Muscle layer of duodenum (tissue), 2 donors: ENCODE data around the gene EGR4.

Experiments used
- H3K27ac ChIP-seq: one replicate; pipeline ENCODE4 v1.7.0; 2013; ENCODE audit warnings: mild to moderate bottlenecking, low read length
- H3K27me3 ChIP-seq: one replicate; pipeline ENCODE4 v1.7.0; 2013; ENCODE audit warnings: low read depth, mild to moderate bottlenecking, control low read depth, low read length
- H3K36me3 ChIP-seq, 2 donors: one replicate each; pipeline ENCODE4 v1.7.0; 2013; ENCODE audit warnings: low read length in 2 of 2, control low read depth in 1 of 2, mild to moderate bottlenecking in 1 of 2; ENCODE audit not compliant: insufficient read depth in 2 of 2, control insufficient read depth in 1 of 2
- H3K4me1 ChIP-seq, 2 donors: one replicate each; pipeline ENCODE4 v1.7.0; 2013; ENCODE audit warnings: low read length in 2 of 2, mild to moderate bottlenecking in 2 of 2, control low read depth in 1 of 2, moderate library complexity in 1 of 2; ENCODE audit not compliant: insufficient read depth in 2 of 2, control insufficient read depth in 1 of 2
- H3K4me3 ChIP-seq, 2 donors: one replicate each; pipeline ENCODE4 v1.7.0; 2013; ENCODE audit warnings: low read length in 2 of 2, low read depth in 1 of 2, mild to moderate bottlenecking in 1 of 2
- H3K9me3 ChIP-seq, 2 donors: one replicate each; pipeline ENCODE4 v1.7.0; 2013; ENCODE audit warnings: low read length in 2 of 2, control low read depth in 1 of 2, mild to moderate bottlenecking in 1 of 2; ENCODE audit not compliant: control insufficient read depth in 1 of 2
- donor health status: healthy.

EGR4 gene

GRCh38 chr2:73254343-73255006 lies 38.9 kb downstream of the EGR4 start:
- H3K9me3 ChIP-seq = no peaks in the 10 kb centered on the region
- H3K4me3 ChIP-seq = no peak overlapping the region
- H3K27me3 ChIP-seq = no peaks in the 10 kb centered on the region
- H3K27ac ChIP-seq = no peak overlapping the region
- H3K36me3 ChIP-seq = peaks cover 42 to 48% of the 10 kb centered on the region in 2 donors
- peaks cover 0 to 2% of the 10 kb centered on the region in 2 donors for H3K4me1 ChIP-seq

GRCh38 chr2:73253901-73254300 lies 39.4 kb downstream of the EGR4 start:
- Histone ChIP-seq H3K4me3 (no peak overlapping the region), H3K4me1 (peaks cover 0 to 5% of the 10 kb centered on the region in 2 donors), H3K36me3 (peaks cover 48 to 54% of the 10 kb centered on the region in 2 donors), H3K9me3 (no peaks in the 10 kb centered on the region), H3K27ac (no peak overlapping the region), H3K27me3 (no peaks in the 10 kb centered on the region)

GRCh38 chr2:73253400-73253799 lies 39.9 kb downstream of the EGR4 start:
- Histone ChIP-seq H3K27ac (no peak overlapping the region), H3K36me3 (peaks cover 53 to 57% of the 10 kb centered on the region in 2 donors)

GRCh38 chr2:73252238-73253027 lies 40.9 kb downstream of the EGR4 start:
- Histone ChIP-seq H3K4me3 (no peak overlapping the region), H3K4me1 (peaks cover 0 to 5% of the 10 kb centered on the region in 2 donors), H3K36me3 (peaks cover 62 to 65% of the 10 kb centered on the region in 2 donors), H3K27ac (no peak overlapping the region), H3K27me3 (no peaks in the 10 kb centered on the region), H3K9me3 (no peaks in the 10 kb centered on the region)

More at GRCh38 chr2:73253400-73253799, 39.9 kb downstream of the EGR4 start:
- no peaks in the 10 kb centered on the region for H3K9me3 ChIP-seq
- H3K4me1 ChIP-seq = peaks cover 0 to 5% of the 10 kb centered on the region in 2 donors
- H3K27me3 ChIP-seq = no peaks in the 10 kb centered on the region
- no peak overlapping the region for H3K4me3 ChIP-seq

- peaks cover 0 to 5% of the 10 kb centered on the region in 2 donors for H3K4me1 ChIP-seq
- no peak overlapping the region for H3K27ac ChIP-seq
- peaks cover 75 to 77% of the 10 kb centered on the region in 2 donors for H3K36me3 ChIP-seq
- no peaks in the 10 kb centered on the region for H3K27me3 ChIP-seq
- H3K9me3 ChIP-seq = no peaks in the 10 kb centered on the region
- H3K4me3 ChIP-seq = no peak overlapping the region
These were observed 42.2 kb downstream of the EGR4 start for GRCh38 chr2:73250872-73251846.

GRCh38 chr2:73249636-73250035 lies 43.7 kb downstream of the EGR4 start:
- Histone ChIP-seq H3K9me3 (no peaks in the 10 kb centered on the region), H3K4me1 (peaks cover 0 to 5% of the 10 kb centered on the region in 2 donors), H3K36me3 (peaks cover 88 to 90% of the 10 kb centered on the region in 2 donors)

GRCh38 chr2:73246850-73247249 lies 46.5 kb downstream of the EGR4 start:
- no peaks in the 10 kb centered on the region for H3K9me3 ChIP-seq
- peaks cover 87 to 88% of the 10 kb centered on the region in 2 donors for H3K36me3 ChIP-seq
- peaks cover 0 to 5% of the 10 kb centered on the region in 2 donors for H3K4me1 ChIP-seq
- no peak overlapping the region for H3K27ac ChIP-seq
- no peaks in the 10 kb centered on the region for H3K27me3 ChIP-seq
- no peak overlapping the region for H3K4me3 ChIP-seq

More at GRCh38 chr2:73249636-73250035, 43.7 kb downstream of the EGR4 start:
- Histone ChIP-seq H3K27me3 (no peaks in the 10 kb centered on the region), H3K27ac (no peak overlapping the region), H3K4me3 (no peak overlapping the region)

GRCh38 chr2:73244580-73244979 lies 48.8 kb downstream of the EGR4 start:
- H3K4me1 ChIP-seq = peaks cover 0 to 4% of the 10 kb centered on the region in 2 donors
- no peak overlapping the region for H3K4me3 ChIP-seq
- no peaks in the 10 kb centered on the region for H3K27me3 ChIP-seq
- no peak overlapping the region for H3K27ac ChIP-seq
- H3K36me3 ChIP-seq = peaks cover 74 to 84% of the 10 kb centered on the region in 2 donors
- no peaks in the 10 kb centered on the region for H3K9me3 ChIP-seq

GRCh38 chr2:73243884-73244570 lies 49.3 kb downstream of the EGR4 start:
- Histone ChIP-seq H3K27me3 (no peaks in the 10 kb centered on the region), H3K4me1 (no peaks in the 10 kb centered on the region), H3K36me3 (peaks cover 71 to 83% of the 10 kb centered on the region in 2 donors), H3K4me3 (no peak overlapping the region), H3K27ac (no peak overlapping the region), H3K9me3 (no peaks in the 10 kb centered on the region)
